DOHH2 (cell line): Measurements from ENCODE around the gene ZNF716.

Source experiments
- H3F3A ChIP-seq: fragments of 200-600 bp; sonication (generic), shearing (Covaris generic); 2 replicates; pipeline ENCODE4 v1.6.0; 2016; ENCODE audit warnings: antibody characterized with exemption, mild to moderate bottlenecking; ENCODE audit not compliant: control insufficient read depth, insufficient read depth
- H3K27ac ChIP-seq: fragments of 200-600 bp; sonication (generic); 2 replicates; pipeline ENCODE4 v1.5.1; 2014; ENCODE audit warnings: low read depth, mild to moderate bottlenecking, low read length, moderate library complexity
- H3K27me3 ChIP-seq: fragments of 200-600 bp; sonication (generic); 2 replicates; pipeline ENCODE4 v1.6.1; 2014; ENCODE audit warnings: mild to moderate bottlenecking, low read length, mixed read lengths; ENCODE audit not compliant: control insufficient read depth
- H3K36me3 ChIP-seq: fragments of 200-600 bp; sonication (generic); 2 replicates; pipeline ENCODE4 v1.6.1; 2014; ENCODE audit warnings: mild to moderate bottlenecking, low read length, moderate library complexity, mixed read lengths; ENCODE audit not compliant: control insufficient read depth
- H3K4me1 ChIP-seq: fragments of 200-600 bp; sonication (generic); 2 replicates; pipeline ENCODE4 v1.6.1; 2014; ENCODE audit warnings: mild to moderate bottlenecking, low read length, mixed read lengths; ENCODE audit not compliant: control insufficient read depth
- H3K4me2 ChIP-seq: fragments of 200-600 bp; sonication (generic); 2 replicates; pipeline ENCODE4 v1.6.0; 2014; ENCODE audit warnings: mild to moderate bottlenecking, low read length, moderate library complexity
- H3K4me3 ChIP-seq: fragments of 200-600 bp; sonication (generic); 2 replicates; pipeline ENCODE4 v1.5.1; 2014; ENCODE audit warnings: mild to moderate bottlenecking, low read length, mixed read lengths
- H3K79me2 ChIP-seq: fragments of 200-600 bp; sonication (generic); 2 replicates; pipeline ENCODE4 v1.6.1; 2014; ENCODE audit warnings: mild to moderate bottlenecking, low read length, mixed read lengths; ENCODE audit not compliant: control insufficient read depth
- H3K9me2 ChIP-seq: fragments of 200-600 bp; sonication (generic); replicated peaks from 2 replicates; pipeline ENCODE4 v1.6.1; 2014; ENCODE audit warnings: mild to moderate bottlenecking, low read length, mixed read lengths; ENCODE audit not compliant: control insufficient read depth
- H3K9me3 ChIP-seq: fragments of 200-600 bp; sonication (generic); 2 replicates; pipeline ENCODE4 v1.6.1; 2014; ENCODE audit warnings: antibody characterized with exemption, low read length, mixed read lengths; ENCODE audit not compliant: control insufficient read depth, insufficient read depth
- H4K20me1 ChIP-seq: fragments of 200-600 bp; sonication (generic); 2 replicates; pipeline ENCODE4 v1.6.0; 2014; ENCODE audit warnings: low read depth, mild to moderate bottlenecking, antibody characterized with exemption, low read length, moderate library complexity; ENCODE audit not compliant: control insufficient read depth, insufficient read depth
- EZH2phosphoT487 ChIP-seq: fragments of 200-600 bp; sonication (generic); IDR thresholded peaks from 2 replicates; pipeline ENCODE4 v1.6.1; 2017; ENCODE audit warnings: borderline replicate concordance, mild to moderate bottlenecking, antibody characterized with exemption, low read length, moderate library complexity, mixed read lengths
- TF ChIP-seq, protein P1 (sequence below): fragments of 200-600 bp; sonication (generic); IDR thresholded peaks from one replicate; pipeline ENCODE4 v1.5.1; 2014; ENCODE audit warnings: antibody characterized with exemption, mild to moderate bottlenecking, low read depth, low read length; ENCODE audit not compliant: poor library complexity, severe bottlenecking

Gene ZNF716

DNA sequence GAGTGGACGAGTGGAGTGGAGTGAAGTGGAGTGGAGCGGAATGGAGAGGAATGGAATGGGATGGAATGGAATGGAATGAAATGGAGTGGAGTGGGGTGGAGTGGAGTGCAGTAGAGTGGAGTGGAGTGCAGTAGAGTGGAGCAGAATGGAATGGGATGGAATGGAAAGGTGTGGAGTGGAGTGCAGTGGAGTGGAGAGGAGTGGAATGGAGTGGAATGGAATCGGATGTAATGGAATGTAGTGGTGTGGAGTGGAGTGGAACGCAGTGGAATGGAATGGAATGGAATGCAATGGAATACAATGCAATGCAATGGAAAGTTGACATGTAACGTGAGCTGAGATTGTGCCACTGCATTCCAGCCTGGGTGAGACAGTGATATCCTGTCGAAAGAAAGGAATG, 46.4 kb downstream of the ZNF716 start:
- H3K4me2 ChIP-seq: no peak overlapping the region
- TF ChIP-seq, protein P1, sequence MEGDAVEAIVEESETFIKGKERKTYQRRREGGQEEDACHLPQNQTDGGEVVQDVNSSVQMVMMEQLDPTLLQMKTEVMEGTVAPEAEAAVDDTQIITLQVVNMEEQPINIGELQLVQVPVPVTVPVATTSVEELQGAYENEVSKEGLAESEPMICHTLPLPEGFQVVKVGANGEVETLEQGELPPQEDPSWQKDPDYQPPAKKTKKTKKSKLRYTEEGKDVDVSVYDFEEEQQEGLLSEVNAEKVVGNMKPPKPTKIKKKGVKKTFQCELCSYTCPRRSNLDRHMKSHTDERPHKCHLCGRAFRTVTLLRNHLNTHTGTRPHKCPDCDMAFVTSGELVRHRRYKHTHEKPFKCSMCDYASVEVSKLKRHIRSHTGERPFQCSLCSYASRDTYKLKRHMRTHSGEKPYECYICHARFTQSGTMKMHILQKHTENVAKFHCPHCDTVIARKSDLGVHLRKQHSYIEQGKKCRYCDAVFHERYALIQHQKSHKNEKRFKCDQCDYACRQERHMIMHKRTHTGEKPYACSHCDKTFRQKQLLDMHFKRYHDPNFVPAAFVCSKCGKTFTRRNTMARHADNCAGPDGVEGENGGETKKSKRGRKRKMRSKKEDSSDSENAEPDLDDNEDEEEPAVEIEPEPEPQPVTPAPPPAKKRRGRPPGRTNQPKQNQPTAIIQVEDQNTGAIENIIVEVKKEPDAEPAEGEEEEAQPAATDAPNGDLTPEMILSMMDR: no peak
- no peak for TF ChIP-seq EZH2phosphoT487
- no peaks in the 10 kb centered on the region for H3K9me2 ChIP-seq
- no peaks in the 10 kb centered on the region for H3F3A ChIP-seq
- no peak overlapping the region for H3K27ac ChIP-seq
- no peaks in the 10 kb centered on the region for H3K36me3 ChIP-seq
- no peak overlapping the region for H3K4me3 ChIP-seq
- H4K20me1 ChIP-seq: no peaks in the 10 kb centered on the region
- no peaks in the 10 kb centered on the region for H3K27me3 ChIP-seq
- H3K4me1 ChIP-seq: no peaks in the 10 kb centered on the region
- no peaks in the 10 kb centered on the region for H3K79me2 ChIP-seq
- H3K9me3 ChIP-seq: peaks cover 42% of the 10 kb centered on the region; the same call in 1 of the 2 replicates

DNA sequence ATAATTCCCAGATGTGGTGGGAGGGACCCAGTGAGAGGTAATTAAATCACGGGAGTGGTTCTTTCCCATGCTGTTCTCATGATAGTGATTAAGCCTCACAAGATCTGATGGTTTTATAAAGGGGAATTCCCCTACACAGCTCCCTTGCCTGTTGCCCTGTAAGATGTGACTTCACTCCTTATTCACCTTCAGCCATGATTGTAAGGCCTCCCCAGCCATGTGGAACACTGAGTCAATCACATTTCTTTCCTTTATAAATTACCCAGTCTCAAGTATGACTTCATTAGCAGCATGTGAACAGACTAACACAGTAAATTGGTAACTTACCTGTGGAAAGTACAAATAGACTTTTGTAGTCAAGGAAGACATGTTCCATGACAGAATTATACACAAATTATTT, 55.2 kb downstream of the ZNF716 start:
- H3K27me3 ChIP-seq: no peaks in the 10 kb centered on the region
- H4K20me1 ChIP-seq: no peaks in the 10 kb centered on the region
- no peak overlapping the region for H3K27ac ChIP-seq
- H3K9me2 ChIP-seq: no peaks in the 10 kb centered on the region
- H3K4me3 ChIP-seq: no peak overlapping the region
- H3K4me2 ChIP-seq: no peak overlapping the region
- H3K4me1 ChIP-seq: no peaks in the 10 kb centered on the region
- no peaks in the 10 kb centered on the region for H3K36me3 ChIP-seq
- H3K9me3 ChIP-seq: peaks cover 3% of the 10 kb centered on the region; the same call in 1 of the 2 replicates
- no peaks in the 10 kb centered on the region for H3F3A ChIP-seq
- no peak for TF ChIP-seq EZH2phosphoT487
- TF ChIP-seq, protein P1: no peak
- H3K79me2 ChIP-seq: no peaks in the 10 kb centered on the region
